ENCODE results near the gene ZFP82.

DNA sequence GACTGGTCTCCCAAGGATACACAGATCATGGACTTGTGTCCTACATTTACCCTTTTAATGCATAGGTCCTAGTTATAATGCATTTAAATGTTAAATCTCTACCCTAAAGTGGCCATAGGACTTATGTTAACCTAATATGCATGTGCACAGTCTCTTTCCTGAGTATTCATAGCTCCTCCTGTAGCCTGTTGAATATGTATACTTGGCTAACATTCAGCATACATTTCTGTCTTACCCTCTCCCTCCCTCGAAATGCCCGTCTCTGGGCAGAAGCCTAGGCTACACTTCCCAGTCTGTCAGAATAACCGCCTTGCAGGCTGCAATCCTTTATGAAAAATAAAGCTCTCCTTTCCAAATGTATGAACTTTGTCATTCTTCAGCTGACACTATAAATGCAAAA lies 13.9 kb downstream of the ZFP82 start:
- TF ChIP-seq, protein P1, sequence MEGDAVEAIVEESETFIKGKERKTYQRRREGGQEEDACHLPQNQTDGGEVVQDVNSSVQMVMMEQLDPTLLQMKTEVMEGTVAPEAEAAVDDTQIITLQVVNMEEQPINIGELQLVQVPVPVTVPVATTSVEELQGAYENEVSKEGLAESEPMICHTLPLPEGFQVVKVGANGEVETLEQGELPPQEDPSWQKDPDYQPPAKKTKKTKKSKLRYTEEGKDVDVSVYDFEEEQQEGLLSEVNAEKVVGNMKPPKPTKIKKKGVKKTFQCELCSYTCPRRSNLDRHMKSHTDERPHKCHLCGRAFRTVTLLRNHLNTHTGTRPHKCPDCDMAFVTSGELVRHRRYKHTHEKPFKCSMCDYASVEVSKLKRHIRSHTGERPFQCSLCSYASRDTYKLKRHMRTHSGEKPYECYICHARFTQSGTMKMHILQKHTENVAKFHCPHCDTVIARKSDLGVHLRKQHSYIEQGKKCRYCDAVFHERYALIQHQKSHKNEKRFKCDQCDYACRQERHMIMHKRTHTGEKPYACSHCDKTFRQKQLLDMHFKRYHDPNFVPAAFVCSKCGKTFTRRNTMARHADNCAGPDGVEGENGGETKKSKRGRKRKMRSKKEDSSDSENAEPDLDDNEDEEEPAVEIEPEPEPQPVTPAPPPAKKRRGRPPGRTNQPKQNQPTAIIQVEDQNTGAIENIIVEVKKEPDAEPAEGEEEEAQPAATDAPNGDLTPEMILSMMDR (optimal IDR thresholded peaks at IDR 0.05 in 1 of 3, IDR thresholded peaks at IDR 0.05 in 1 of 3, conservative IDR thresholded peaks at IDR 0.05 in 1 of 3; ENCODE audit: extremely low read depth in 1 of 3, insufficient read depth in 2 of 3, low read length in 3 of 3), result no peak
- no peak for TF ChIP-seq EZH2 (IDR thresholded peaks at IDR 0.05; ENCODE audit: low read length)
